MCF 10A (cell line): ENCODE data around the gene PTPN6. TPM values are rescaled to one million over a fixed set of nuclear protein-coding genes. Genes with fewer than 3 reads are reported as not detected.

ENCODE experiments used
- BruUV-seq: library from RNA; stranded (reverse); fragments of 400-500 nt; replicated peaks from 2 replicates; lab custom pipeline; 2021; lab: Mats Ljungman, UMichigan
- CTCF ChIA-PET: fragments of 300-600 bp; sonication (Branson Sonifier 250); formaldehyde crosslinking; extraction: SDS; loops from one replicate; lab custom pipeline; 2021; ENCODE audit warnings: antibody characterized with exemption, inconsistent platforms; lab: Yijun Ruan, JAX
- POLR2A ChIA-PET: fragments of 300-600, 350-650 bp; sonication (Branson Sonifier 250); formaldehyde crosslinking; extraction: SDS; loops from one replicate; lab custom pipeline; 2020; ENCODE audit warnings: antibody characterized with exemption, inconsistent platforms; lab: Yijun Ruan, JAX
- DNase-seq: peaks from one replicate; pipeline ENCODE4 v3.0.0-alpha.2; 2018; ENCODE audit not compliant: unreplicated experiment
- H3K27ac Mint-ChIP-seq: one replicate; pipeline ENCODE4 v1.8.0; 2022; ENCODE audit warnings: mild to moderate bottlenecking, low read depth, mixed read lengths; ENCODE audit not compliant: unreplicated experiment
- H3K27me3 Mint-ChIP-seq: one replicate; pipeline ENCODE4 v1.8.0; 2022; ENCODE audit warnings: mixed read lengths; ENCODE audit not compliant: insufficient read depth, unreplicated experiment
- H3K36me3 Mint-ChIP-seq: one replicate; pipeline ENCODE4 v1.8.0; 2022; ENCODE audit warnings: mild to moderate bottlenecking, moderate library complexity, mixed read lengths; ENCODE audit not compliant: insufficient read depth, unreplicated experiment
- H3K4me1 Mint-ChIP-seq: one replicate; pipeline ENCODE4 v1.8.0; 2022; ENCODE audit warnings: mixed read lengths; ENCODE audit not compliant: insufficient read depth, unreplicated experiment
- H3K4me3 Mint-ChIP-seq: one replicate; pipeline ENCODE4 v1.8.0; 2022; ENCODE audit warnings: mild to moderate bottlenecking, moderate library complexity, mixed read lengths; ENCODE audit not compliant: unreplicated experiment
- H3K9me3 Mint-ChIP-seq: one replicate; pipeline ENCODE4 v1.8.0; 2022; ENCODE audit warnings: mixed read lengths; ENCODE audit not compliant: unreplicated experiment
- CTCF ChIP-seq: fragments of 200-600 bp; IDR thresholded peaks from one replicate; pipeline ENCODE4 v1.8.0; 2022; ENCODE audit warnings: antibody characterized with exemption, mild to moderate bottlenecking; ENCODE audit not compliant: unreplicated experiment
- intact Hi-C: fragments of 100-400 bp; cut with micrococcal nuclease; formaldehyde crosslinking; loops from 2 replicates; pipeline ENCODE4 v1.14.1; 2022
- total RNA-seq: library from RNA; stranded (reverse); gene quantifications from 2 replicates; pipeline ENCODE4 v1.2.3, GENCODE V29; 2022

The PTPN6 gene
- total RNA-seq, 1 experiment from 2014 or later = 10.3 TPM

- Mint-ChIP-seq H3K4me1 (peaks cover 3% of the 10 kb centered on the region), H3K27ac (no peak overlapping the region), H3K36me3 (peaks cover 86% of the 10 kb centered on the region), H3K9me3 (no peaks in the 10 kb centered on the region), H3K4me3 (no peak overlapping the region), H3K27me3 (no peaks in the 10 kb centered on the region)
- CTCF ChIA-PET = interaction anchor here (0.6 to 1.1 kb wide), 3 partner anchors 34 to 135 kb away, joined by 3 to 4 read pairs (median 3); no protein-coding TSS in a partner anchor
- no TSS peak for BruUV-seq
- POLR2A ChIA-PET = interaction anchor here (0.6 to 2.0 kb wide), 7 partner anchors 13 to 333 kb away, joined by 3 to 8 read pairs (median 3); partner anchors contain the start of genes C12orf57 and RNU7-1
- no peak for TF ChIP-seq CTCF
- no peak for DNase-seq
- intact Hi-C loops = no loop called here
These were observed 26.5 kb downstream of the PTPN6 start for GRCh38 chr12:6977653-6978052.

- ChIA-PET CTCF (interaction anchor here (0.5 to 1.1 kb wide), 3 partner anchors 102 to 134 kb away, joined by 3 to 4 read pairs (median 3); no protein-coding TSS in a partner anchor), POLR2A (interaction anchor here (0.6 to 2.0 kb wide), 5 partner anchors 15 to 333 kb away, joined by 3 to 8 read pairs (median 4); partner anchors contain the start of genes C12orf57 and RNU7-1)
- Mint-ChIP-seq H3K36me3 (peaks cover 86% of the 10 kb centered on the region), H3K27me3 (no peaks in the 10 kb centered on the region), H3K4me3 (no peak overlapping the region), H3K27ac (no peak overlapping the region), H3K9me3 (no peaks in the 10 kb centered on the region), H3K4me1 (no peaks in the 10 kb centered on the region)
- BruUV-seq = no TSS peak
- TF ChIP-seq CTCF = no peak
- no peak for DNase-seq
- intact Hi-C loops = no loop called here
These were observed 27.0 kb downstream of the PTPN6 start for GRCh38 chr12:6978188-6978587.

- Mint-ChIP-seq H3K4me1 (no peaks in the 10 kb centered on the region), H3K4me3 (no peak overlapping the region), H3K27me3 (no peaks in the 10 kb centered on the region), H3K36me3 (peaks cover 82% of the 10 kb centered on the region), H3K9me3 (no peaks in the 10 kb centered on the region), H3K27ac (no peak overlapping the region)
- ChIA-PET POLR2A (interaction anchor here (0.9 to 1.3 kb wide), 3 partner anchors 15 to 55 kb away, joined by 3 to 4 read pairs (median 3); partner anchors contain the start of genes C12orf57 and RNU7-1), CTCF (interaction anchor here (0.5 kb wide), 1 partner anchor 102 kb away, joined by 3 read pairs; no protein-coding TSS in a partner anchor)
- no peak for DNase-seq
- intact Hi-C loops = no loop called here
- no TSS peak for BruUV-seq
- no peak for TF ChIP-seq CTCF
These were observed 27.5 kb downstream of the PTPN6 start for GRCh38 chr12:6978611-6979011.

- Mint-ChIP-seq H3K4me1 (no peaks in the 10 kb centered on the region), H3K4me3 (no peak overlapping the region), H3K27ac (no peak overlapping the region), H3K27me3 (no peaks in the 10 kb centered on the region), H3K9me3 (no peaks in the 10 kb centered on the region), H3K36me3 (peaks cover 80% of the 10 kb centered on the region)
- no peak for DNase-seq
- intact Hi-C loops = no loop called here
- no TSS peak for BruUV-seq
- ChIA-PET CTCF (interaction anchor here (0.5 to 1.1 kb wide), 2 partner anchors 14 to 101 kb away, joined by 3 read pairs; no protein-coding TSS in a partner anchor), POLR2A (interaction anchor here (1.3 kb wide), 1 partner anchor 35 kb away, joined by 3 read pairs; the partner anchor contains the start of genes C12orf57 and RNU7-1)
- no peak for TF ChIP-seq CTCF
These were observed 27.9 kb downstream of the PTPN6 start for GRCh38 chr12:6979021-6979420.
